GM12878 (cell line): ENCODE results near the gene SETBP1. TPM values are rescaled to one million over a fixed set of nuclear protein-coding genes. Genes with fewer than 3 reads are reported as not detected.

Experiments used
- ATAC-seq: fragments of 200-7000 bp; cut with Tn5 transposase; 3 replicates; pipeline ENCODE4 v1.9.1; 2020; ENCODE audit warnings: mild to moderate bottlenecking, moderate library complexity
- BruUV-seq: library from RNA; stranded (reverse); fragments of 400-500 nt; replicated peaks from 2 replicates; lab custom pipeline; 2021; lab: Mats Ljungman, UMichigan
- CTCF ChIA-PET: fragments of 300-600 bp; sonication (Branson Sonifier 250); formaldehyde crosslinking; extraction: SDS; loops from one replicate; lab custom pipeline; 2021; ENCODE audit warnings: inconsistent platforms; lab: Yijun Ruan, JAX
- POLR2A ChIA-PET: fragments of 350-600 bp; formaldehyde crosslinking; extraction: SDS; loops from one replicate; lab custom pipeline; 2021; ENCODE audit warnings: inconsistent platforms; lab: Charles Lee
- RAD21 ChIA-PET: fragments of 300-600 bp; sonication (Branson Sonifier 250); formaldehyde crosslinking; loops from one replicate; lab custom pipeline; 2023; ENCODE audit warnings: antibody characterized with exemption; ENCODE audit not compliant: unreplicated experiment; lab: Charles Lee
- SMC1A ChIA-PET: fragments of 300-600 bp; sonication (Branson Sonifier 250); formaldehyde crosslinking; loops from one replicate; lab custom pipeline; 2023; ENCODE audit not compliant: unreplicated experiment, uncharacterized antibody; lab: Charles Lee
- DNase-seq: peaks from one replicate; pipeline ENCODE4 v3.0.0-alpha.2; 2011; ENCODE audit warnings: low read depth, low spot score
- FAIRE-seq: peaks from 3 replicates; lab custom pipeline; 2011; peaks lifted over from hg19 to GRCh38; lab: Jason Lieb, UNC
- H2AFZ ChIP-seq: 2 replicates; pipeline ENCODE4 v1.6.0; 2011; ENCODE audit warnings: low read depth, low read length, control low read depth; ENCODE audit not compliant: control insufficient read depth
- H3K27ac ChIP-seq: 2 replicates; pipeline ENCODE4 v1.5.1; 2011; ENCODE audit warnings: control low read depth; ENCODE audit not compliant: control insufficient read depth, insufficient read depth
- H3K27me3 ChIP-seq, 2 experiments: replicated peaks in 1 of 2; 2 replicates each; pipeline versions ENCODE4 v1.6.0 to v1.6.1; 2011; ENCODE audit warnings: low read length in 1 of 2; ENCODE audit not compliant: control insufficient read depth in 2 of 2, insufficient read depth in 2 of 2
- H3K36me3 ChIP-seq, 2 experiments: 2 replicates each; pipeline ENCODE4 v1.5.1; 2011; ENCODE audit warnings: low read length in 1 of 2; ENCODE audit not compliant: control insufficient read depth in 2 of 2, insufficient read depth in 2 of 2
- H3K4me1 ChIP-seq: 2 replicates; pipeline ENCODE4 v1.6.1; 2011; ENCODE audit warnings: mild to moderate bottlenecking, low read length, moderate library complexity, mixed read lengths; ENCODE audit not compliant: control insufficient read depth, insufficient read depth
- H3K4me2 ChIP-seq: 2 replicates; pipeline ENCODE4 v1.6.0; 2011; ENCODE audit warnings: control low read depth; ENCODE audit not compliant: control insufficient read depth, insufficient read depth
- H3K4me3 ChIP-seq: fragments of 200-600 bp; sonication (generic); 2 replicates; pipeline ENCODE4 v1.5.1; 2016
- H3K79me2 ChIP-seq: 2 replicates; pipeline ENCODE4 v1.6.0; 2011; ENCODE audit warnings: low read length; ENCODE audit not compliant: control insufficient read depth, insufficient read depth
- H3K9ac ChIP-seq: 2 replicates; pipeline ENCODE4 v1.8.0; 2011; ENCODE audit warnings: low read length, control low read depth, mixed read lengths; ENCODE audit not compliant: control insufficient read depth, insufficient read depth
- H3K9me3 ChIP-seq: replicated peaks from 3 replicates; pipeline ENCODE4 v1.5.1; 2011; ENCODE audit warnings: mild to moderate bottlenecking, low read length; ENCODE audit not compliant: control insufficient read depth, insufficient read depth
- H4K20me1 ChIP-seq: 2 replicates; pipeline ENCODE4 v1.6.0; 2011; ENCODE audit not compliant: control insufficient read depth, insufficient read depth
- CBFB ChIP-seq: IDR thresholded peaks from 2 replicates; pipeline ENCODE4 v1.6.1; 2016; ENCODE audit warnings: antibody characterized with exemption, low read depth
- EP300 ChIP-seq, 2 experiments: fragments of 150-350 bp in 1 of 2; IDR thresholded peaks; 2 replicates each; pipeline ENCODE4 v1.6.1; 2011 to 2012; ENCODE audit warnings: low read depth in 2 of 2, low read length in 2 of 2, borderline replicate concordance in 1 of 2, improper control_type of control experiment in 1 of 2, inconsistent platforms in 1 of 2; ENCODE audit not compliant: control insufficient read depth in 1 of 2
- FOS ChIP-seq: IDR thresholded peaks from 3 replicates; pipeline ENCODE4 v1.6.1; 2011; ENCODE audit warnings: borderline replicate concordance; ENCODE audit not compliant: insufficient read length; ENCODE audit errors: extremely low read depth
- NR2C1 ChIP-seq: fragments of 450-650 bp; IDR thresholded peaks from 2 replicates; pipeline ENCODE4 v1.6.1; 2017; ENCODE audit warnings: antibody characterized with exemption, mild to moderate bottlenecking, moderate library complexity
- PML ChIP-seq: IDR thresholded peaks from 2 replicates; pipeline ENCODE4 v1.6.1; 2012; ENCODE audit warnings: low read length, inconsistent platforms
- POLR2AphosphoS2 ChIP-seq: IDR thresholded peaks from 2 replicates; pipeline ENCODE4 v1.6.1; 2011; ENCODE audit warnings: low read depth, mild to moderate bottlenecking, low read length, improper control_type of control experiment, moderate library complexity
- TCF7 ChIP-seq: IDR thresholded peaks from 2 replicates; pipeline ENCODE4 v1.6.1; 2014; ENCODE audit warnings: antibody characterized with exemption, borderline replicate concordance
- WGBS: methylation state at CpG from one replicate; pipeline ENCODE4 v1.1.6; 2016; ENCODE audit warnings: low lambda C conversion rate; ENCODE audit not compliant: insufficient replicate concordance, insufficient coverage; ENCODE audit errors: missing lambda C conversion rate; 5-methylcytosine and 5-hydroxymethylcytosine counted together
- in situ Hi-C: fragments of 300-500 bp; cut with MboI; formaldehyde crosslinking; loops from 9 replicates; pipeline ENCODE4 v1.14.3; 2018; ENCODE audit warnings: mixed read lengths
- intact Hi-C: fragments of 100-400 bp; cut with micrococcal nuclease; formaldehyde crosslinking; loops from one replicate; pipeline ENCODE4 v1.14.2; 2022; ENCODE audit not compliant: unreplicated experiment
- polyA plus RNA-seq, 11 experiments: library from polyadenylated mRNA; depleted of rRNA in 4 of 11; unstranded in 6 of 11; stranded (reverse) in 5 of 11; fragments of >200 nt; fragmentation: Nextera tagmentation in 4 of 11; fragmentation: Illumina TruSeq in 1 of 11; extraction: Ambion mirVana in 4 of 11; extraction: Trizol in 1 of 11; gene quantifications; 1 replicate in 1 of 11; 2 replicates in 10 of 11; pipeline versions ENCODE4 v1.2.1 to v1.2.3, GENCODE V29; 2011 to 2016; ENCODE audit warnings: inconsistent platforms in 2 of 11, missing spikeins in 2 of 11, low read depth in 1 of 11
- total RNA-seq, 4 experiments: library from RNA; depleted of rRNA in 3 of 4; stranded (reverse); fragments of >200 nt in 3 of 4; fragmentation: Illumina TruSeq in 1 of 4; extraction: Trizol in 1 of 4; gene quantifications; 2 replicates each; pipeline versions ENCODE4 v1.2.1 to v1.2.3, GENCODE V29; 2013 to 2021
- TF ChIP-seq, protein P1 (sequence below): fragments of 450-650 bp; IDR thresholded peaks from 2 replicates; pipeline ENCODE4 v1.6.1; 2014; ENCODE audit warnings: mild to moderate bottlenecking
- TF ChIP-seq, protein P2 (sequence below): IDR thresholded peaks from 2 replicates; pipeline ENCODE4 v1.6.1; 2012; ENCODE audit warnings: low read length, inconsistent platforms
- TF ChIP-seq, protein P3 (sequence below): IDR thresholded peaks from 2 replicates; pipeline ENCODE4 v1.6.1; 2011; ENCODE audit warnings: borderline replicate concordance, low read depth, mild to moderate bottlenecking, moderate library complexity, mixed read lengths, low read length; ENCODE audit not compliant: insufficient read depth; ENCODE audit errors: extremely low read length
- TF ChIP-seq, protein P4 (sequence below): fragments of 450-650 bp; IDR thresholded peaks from 2 replicates; pipeline ENCODE4 v1.6.1; 2016; ENCODE audit warnings: mild to moderate bottlenecking

The SETBP1 gene
- total and polyA plus RNA-seq, 10 of the 15 experiments (the other 5 are each of a cell fraction or from before 2014, with no cell fraction given), result 0.99 to 29.7 (median 8.3) TPM

DNA sequence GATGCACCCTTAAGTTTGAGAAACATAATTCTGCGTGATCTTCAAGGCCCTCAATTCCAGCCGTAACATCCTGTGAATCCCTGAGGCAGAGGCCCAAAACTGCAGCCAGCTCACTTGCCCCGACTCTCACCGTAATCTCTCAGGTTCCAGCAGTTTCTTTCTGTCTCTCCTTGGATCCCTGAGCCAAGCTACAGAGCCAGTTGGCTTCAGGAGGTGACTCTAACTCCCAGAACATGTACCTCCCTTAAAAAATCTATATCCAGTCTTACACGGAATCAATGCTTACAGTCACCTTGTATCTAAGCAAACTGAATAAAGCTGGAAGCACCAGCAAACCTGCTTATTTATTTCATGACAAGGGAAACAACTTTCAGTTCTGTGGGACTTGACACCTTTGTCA lies 300.4 kb downstream of the SETBP1 start:
- Histone ChIP-seq H3K9me3 (no peaks in the 10 kb centered on the region), H3K4me2 (no peak overlapping the region), H3K9ac (no peak overlapping the region), H3K79me2 (no peaks in the 10 kb centered on the region)
- 68% methylated on average over 5 of the region's 5 CpGs for WGBS
- no peak for DNase-seq
- in situ Hi-C loops, result no loop called here
- ChIA-PET RAD21 (interaction anchor here (0.6 kb wide), 1 partner anchor 229 kb away, joined by 3 read pairs; no protein-coding TSS in a partner anchor), POLR2A (no interaction called here)
- FAIRE-seq, result no peak
- TF ChIP-seq CBFB, result no peak
- TF ChIP-seq, protein P1, sequence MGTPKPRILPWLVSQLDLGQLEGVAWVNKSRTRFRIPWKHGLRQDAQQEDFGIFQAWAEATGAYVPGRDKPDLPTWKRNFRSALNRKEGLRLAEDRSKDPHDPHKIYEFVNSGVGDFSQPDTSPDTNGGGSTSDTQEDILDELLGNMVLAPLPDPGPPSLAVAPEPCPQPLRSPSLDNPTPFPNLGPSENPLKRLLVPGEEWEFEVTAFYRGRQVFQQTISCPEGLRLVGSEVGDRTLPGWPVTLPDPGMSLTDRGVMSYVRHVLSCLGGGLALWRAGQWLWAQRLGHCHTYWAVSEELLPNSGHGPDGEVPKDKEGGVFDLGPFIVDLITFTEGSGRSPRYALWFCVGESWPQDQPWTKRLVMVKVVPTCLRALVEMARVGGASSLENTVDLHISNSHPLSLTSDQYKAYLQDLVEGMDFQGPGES, result no peak
- TF ChIP-seq, protein P2, sequence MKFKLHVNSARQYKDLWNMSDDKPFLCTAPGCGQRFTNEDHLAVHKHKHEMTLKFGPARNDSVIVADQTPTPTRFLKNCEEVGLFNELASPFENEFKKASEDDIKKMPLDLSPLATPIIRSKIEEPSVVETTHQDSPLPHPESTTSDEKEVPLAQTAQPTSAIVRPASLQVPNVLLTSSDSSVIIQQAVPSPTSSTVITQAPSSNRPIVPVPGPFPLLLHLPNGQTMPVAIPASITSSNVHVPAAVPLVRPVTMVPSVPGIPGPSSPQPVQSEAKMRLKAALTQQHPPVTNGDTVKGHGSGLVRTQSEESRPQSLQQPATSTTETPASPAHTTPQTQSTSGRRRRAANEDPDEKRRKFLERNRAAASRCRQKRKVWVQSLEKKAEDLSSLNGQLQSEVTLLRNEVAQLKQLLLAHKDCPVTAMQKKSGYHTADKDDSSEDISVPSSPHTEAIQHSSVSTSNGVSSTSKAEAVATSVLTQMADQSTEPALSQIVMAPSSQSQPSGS, result no peak
- TF ChIP-seq TCF7, result no peak
- no peak for TF ChIP-seq PML
- no peak for TF ChIP-seq FOS
- no peak for TF ChIP-seq POLR2AphosphoS2
- TF ChIP-seq NR2C1, result no peak
- TF ChIP-seq, protein P3, sequence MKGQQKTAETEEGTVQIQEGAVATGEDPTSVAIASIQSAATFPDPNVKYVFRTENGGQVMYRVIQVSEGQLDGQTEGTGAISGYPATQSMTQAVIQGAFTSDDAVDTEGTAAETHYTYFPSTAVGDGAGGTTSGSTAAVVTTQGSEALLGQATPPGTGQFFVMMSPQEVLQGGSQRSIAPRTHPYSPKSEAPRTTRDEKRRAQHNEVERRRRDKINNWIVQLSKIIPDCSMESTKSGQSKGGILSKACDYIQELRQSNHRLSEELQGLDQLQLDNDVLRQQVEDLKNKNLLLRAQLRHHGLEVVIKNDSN, result no peak
- TF ChIP-seq EP300 (IDR thresholded peaks at IDR 0.05; ENCODE audit: borderline replicate concordance in 1 of 2, control insufficient read depth in 1 of 2, low read depth in 2 of 2, low read length in 2 of 2), result no peak
- TF ChIP-seq, protein P4, sequence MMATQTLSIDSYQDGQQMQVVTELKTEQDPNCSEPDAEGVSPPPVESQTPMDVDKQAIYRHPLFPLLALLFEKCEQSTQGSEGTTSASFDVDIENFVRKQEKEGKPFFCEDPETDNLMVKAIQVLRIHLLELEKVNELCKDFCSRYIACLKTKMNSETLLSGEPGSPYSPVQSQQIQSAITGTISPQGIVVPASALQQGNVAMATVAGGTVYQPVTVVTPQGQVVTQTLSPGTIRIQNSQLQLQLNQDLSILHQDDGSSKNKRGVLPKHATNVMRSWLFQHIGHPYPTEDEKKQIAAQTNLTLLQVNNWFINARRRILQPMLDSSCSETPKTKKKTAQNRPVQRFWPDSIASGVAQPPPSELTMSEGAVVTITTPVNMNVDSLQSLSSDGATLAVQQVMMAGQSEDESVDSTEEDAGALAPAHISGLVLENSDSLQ, result no peak
- TF ChIP-seq, all 136 proteins: peak for 0
- Histone ChIP-seq H3K4me3 (no peak overlapping the region), H2AFZ (no peak overlapping the region), H3K27me3 (no peaks in the 10 kb centered on the region), H3K27ac (no peak overlapping the region), H4K20me1 (no peaks in the 10 kb centered on the region), H3K36me3 (no peaks in the 10 kb centered on the region; a peak in 1 of 4 replicates), H3K4me1 (no peaks in the 10 kb centered on the region)
- no TSS peak for BruUV-seq
- intact Hi-C loops, result no loop called here
- ChIA-PET CTCF (no interaction called here), SMC1A (interaction anchor here (0.6 to 1.4 kb wide), 4 partner anchors 32 to 1362 kb away, joined by 3 to 4 read pairs (median 3); no protein-coding TSS in a partner anchor)
- no peak for ATAC-seq
